CMK (cell line): ENCODE measurements around the gene PAQR8.
A peak's percentile ranks its signal among the peaks of the same experiment; 100 is the strongest.
"Not testable (repeated sequence)": the region's sequence is repeated elsewhere in the genome, so short reads cannot be mapped to it uniquely, and the experiment has no call there.

ENCODE experiments used
- DNase-seq: peaks from one replicate; pipeline ENCODE4 v3.0.0-alpha.2; 2010; ENCODE audit warnings: low read depth

The PAQR8 gene

GRCh38 chr6:52411911-52412310 lies 50.0 kb downstream of the PAQR8 start:
- no peak for DNase-seq

- no peak for DNase-seq
Observed at GRCh38 chr6:52415333-52415732, 53.4 kb downstream of the PAQR8 start.

GRCh38 chr6:52415917-52416628 lies 54.1 kb downstream of the PAQR8 start:
- DNase-seq, result no peak

GRCh38 chr6:52416629-52417151 lies 54.7 kb downstream of the PAQR8 start:
- no peak for DNase-seq

GRCh38 chr6:52417675-52418111 lies 55.7 kb downstream of the PAQR8 start:
- no peak for DNase-seq

- DNase-seq, result no peak
Observed at GRCh38 chr6:52418606-52419005, 56.7 kb downstream of the PAQR8 start.

GRCh38 chr6:52419809-52420667 lies 58.1 kb downstream of the PAQR8 start, which contains the start of gene EFHC1:
Gene EFHC1, plus strand, starts transcription at chr6:52420342. Its CDS starts 69 bp downstream, at chr6:52420411.
- peak; percentile 92 for DNase-seq

- DNase-seq, result no peak
Observed at GRCh38 chr6:52420668-52421358, 58.9 kb downstream of the PAQR8 start.

GRCh38 chr6:52422156-52422555 lies 60.2 kb downstream of the PAQR8 start:
- DNase-seq, result no peak

GRCh38 chr6:52423448-52423847 lies 61.5 kb downstream of the PAQR8 start:
- DNase-seq, result no peak

- no peak for DNase-seq
Observed at GRCh38 chr6:52423971-52424381, 62.0 kb downstream of the PAQR8 start.

- no peak for DNase-seq
Observed at GRCh38 chr6:52424513-52424912, 62.6 kb downstream of the PAQR8 start.

- DNase-seq, result no peak
Observed at GRCh38 chr6:52426667-52427066, 64.7 kb downstream of the PAQR8 start.

- not testable (repeated sequence) for DNase-seq
Observed at GRCh38 chr6:52433294-52433693, 71.3 kb downstream of the PAQR8 start.

- DNase-seq, result no peak
Observed at GRCh38 chr6:52435345-52435744, 73.4 kb downstream of the PAQR8 start.

- no peak for DNase-seq
Observed at GRCh38 chr6:52438926-52439325, 77.0 kb downstream of the PAQR8 start.

- no peak for DNase-seq
Observed at GRCh38 chr6:52454556-52454955, 92.6 kb downstream of the PAQR8 start.

- no peak for DNase-seq
Observed at GRCh38 chr6:52457096-52457495, 95.1 kb downstream of the PAQR8 start.
